GM23248 (cell line): ENCODE measurements around the gene CDHR3. TPM values are rescaled to one million over a fixed set of nuclear protein-coding genes. Genes with fewer than 3 reads are reported as not detected.

Source experiments
- DNase-seq: peaks from one replicate; pipeline ENCODE4 v3.0.0-alpha.2; 2015
- H2AFZ ChIP-seq: fragments of 200-600 bp; sonication (generic); 2 replicates; pipeline ENCODE4 v1.6.1; 2016; ENCODE audit warnings: antibody characterized with exemption
- H3F3A ChIP-seq: fragments of 200-600 bp; sonication (generic); 2 replicates; pipeline ENCODE4 v1.6.1; 2016; ENCODE audit warnings: mild to moderate bottlenecking, antibody characterized with exemption, mixed run types; ENCODE audit not compliant: insufficient read depth
- H3K27ac ChIP-seq: fragments of 200-600 bp; sonication (generic); 2 replicates; pipeline ENCODE4 v1.5.1; 2016; ENCODE audit warnings: mild to moderate bottlenecking
- H3K27me3 ChIP-seq: fragments of 200-600 bp; sonication (generic); replicated peaks from 2 replicates; pipeline ENCODE4 v1.6.1; 2016; ENCODE audit warnings: mild to moderate bottlenecking; ENCODE audit not compliant: insufficient read depth
- H3K36me3 ChIP-seq: fragments of 200-600 bp; sonication (generic); 2 replicates; pipeline ENCODE4 v1.6.1; 2016; ENCODE audit warnings: low read depth, mild to moderate bottlenecking
- H3K4me1 ChIP-seq: fragments of 200-600 bp; sonication (generic); 2 replicates; pipeline ENCODE4 v1.6.1; 2016; ENCODE audit warnings: mild to moderate bottlenecking; ENCODE audit not compliant: insufficient read depth
- H3K4me2 ChIP-seq: fragments of 200-600 bp; sonication (generic); one replicate; pipeline ENCODE4 v1.6.1; 2016; ENCODE audit warnings: mild to moderate bottlenecking; ENCODE audit not compliant: unreplicated experiment
- H3K4me3 ChIP-seq: fragments of 200-600 bp; sonication (generic); 2 replicates; pipeline ENCODE4 v1.5.1; 2016; ENCODE audit warnings: mild to moderate bottlenecking
- H3K79me2 ChIP-seq: fragments of 200-600 bp; sonication (generic); 2 replicates; pipeline ENCODE4 v1.6.1; 2016; ENCODE audit warnings: mild to moderate bottlenecking; ENCODE audit not compliant: insufficient read depth
- H3K9ac ChIP-seq: fragments of 200-600 bp; sonication (generic); 2 replicates; pipeline ENCODE4 v1.6.1; 2016; ENCODE audit warnings: mild to moderate bottlenecking
- H3K9me2 ChIP-seq: fragments of 200-600 bp; sonication (generic); 2 replicates; pipeline ENCODE4 v1.6.1; 2016; ENCODE audit warnings: mixed run types, mild to moderate bottlenecking, moderate library complexity; ENCODE audit not compliant: insufficient read depth
- H3K9me3 ChIP-seq: fragments of 200-600 bp; sonication (generic); one replicate; pipeline ENCODE4 v1.6.1; 2017; ENCODE audit warnings: low read depth
- H4K20me1 ChIP-seq: fragments of 200-600 bp; sonication (generic); 2 replicates; pipeline ENCODE4 v1.6.0; 2016; ENCODE audit not compliant: insufficient read depth
- EZH2 ChIP-seq: fragments of 200-600 bp; sonication (generic); IDR thresholded peaks from 2 replicates; pipeline ENCODE4 v1.6.1; 2018; ENCODE audit warnings: antibody characterized with exemption, mild to moderate bottlenecking; ENCODE audit not compliant: insufficient read depth, poor library complexity, severe bottlenecking
- EZH2phosphoT487 ChIP-seq: fragments of 200-600 bp; sonication (generic); IDR thresholded peaks from 2 replicates; pipeline ENCODE4 v1.6.1; 2018; ENCODE audit warnings: antibody characterized with exemption, moderate library complexity, mild to moderate bottlenecking, low read depth; ENCODE audit not compliant: insufficient read depth
- WGBS, 2 experiments: methylation state at CpG; one replicate each; pipeline ENCODE4 v1.1.6; 2015 to 2017; ENCODE audit warnings: low lambda C conversion rate in 2 of 2, low coverage in 1 of 2; ENCODE audit errors: missing lambda C conversion rate in 2 of 2; 5-methylcytosine and 5-hydroxymethylcytosine counted together
- in situ Hi-C: fragments of 300-500 bp; cut with MboI; formaldehyde crosslinking; loops from 2 replicates; pipeline ENCODE4 v1.15.0; 2020
- polyA plus RNA-seq: library from polyadenylated mRNA; unstranded; fragments of >200 nt; fragmentation: Nextera tagmentation; extraction: Ambion mirVana; gene quantifications from 2 replicates; pipeline ENCODE4 v1.2.1, GENCODE V29; 2016
- total RNA-seq: library from RNA; depleted of rRNA; stranded (reverse); fragments of >200 nt; shearing (Covaris generic); gene quantifications from 2 replicates; pipeline ENCODE4 v1.2.3, GENCODE V29; 2014

Gene CDHR3
- total and polyA plus RNA-seq, 2 experiments from 2014 or later, result 2.6 to 3.6 TPM

- no peak for DNase-seq
- Histone ChIP-seq H4K20me1 (no peaks in the 10 kb centered on the region), H3K4me1 (no peaks in the 10 kb centered on the region), H3K9me3 (no peaks in the 10 kb centered on the region), H3K9ac (no peak overlapping the region), H2AFZ (peak overlapping the region; percentile 73), H3K9me2 (no peaks in the 10 kb centered on the region), H3K36me3 (no peaks in the 10 kb centered on the region), H3K79me2 (no peaks in the 10 kb centered on the region), H3K27ac (no peak overlapping the region), H3F3A (no peaks in the 10 kb centered on the region), H3K4me3 (no peak overlapping the region), H3K27me3 (no peaks in the 10 kb centered on the region; the same call in 1 of the 2 replicates), H3K4me2 (no peak overlapping the region)
- WGBS, 2 experiments, result 56 to 57% methylated on average over 10 of the region's 10 CpGs
- TF ChIP-seq EZH2phosphoT487 (no peak), EZH2 (no peak)
- in situ Hi-C loops, result loop anchor here (5.0 kb wide), 1 partner anchor 95 kb away; no protein-coding TSS in a partner anchor
Observed at GRCh38 chr7:106057204-106057961, 94.3 kb downstream of the CDHR3 start.

GRCh38 chr7:106057962-106058927 lies 95.2 kb downstream of the CDHR3 start:
- H3K4me3 ChIP-seq, result no peak overlapping the region
- H3K9ac ChIP-seq, result no peak overlapping the region
- no peaks in the 10 kb centered on the region for H3K36me3 ChIP-seq
- in situ Hi-C loops, result loop anchor here (5.0 kb wide), 1 partner anchor 94 kb away; no protein-coding TSS in a partner anchor
- no peaks in the 10 kb centered on the region for H4K20me1 ChIP-seq
- H3K9me2 ChIP-seq, result no peaks in the 10 kb centered on the region
- no peak overlapping the region for H3K4me2 ChIP-seq
- no peaks in the 10 kb centered on the region for H3K79me2 ChIP-seq
- H2AFZ ChIP-seq, result no peak overlapping the region
- peak; percentile 30 for DNase-seq
- H3K27ac ChIP-seq, result no peak overlapping the region
- no peaks in the 10 kb centered on the region for H3K4me1 ChIP-seq
- no peaks in the 10 kb centered on the region; the same call in 1 of the 2 replicates for H3K27me3 ChIP-seq
- no peaks in the 10 kb centered on the region for H3K9me3 ChIP-seq
- no peak for TF ChIP-seq EZH2phosphoT487
- no peak for TF ChIP-seq EZH2
- 56 to 59% methylated on average over 19 of the region's 19 CpGs for WGBS, 2 experiments
- H3F3A ChIP-seq, result no peaks in the 10 kb centered on the region

DNA sequence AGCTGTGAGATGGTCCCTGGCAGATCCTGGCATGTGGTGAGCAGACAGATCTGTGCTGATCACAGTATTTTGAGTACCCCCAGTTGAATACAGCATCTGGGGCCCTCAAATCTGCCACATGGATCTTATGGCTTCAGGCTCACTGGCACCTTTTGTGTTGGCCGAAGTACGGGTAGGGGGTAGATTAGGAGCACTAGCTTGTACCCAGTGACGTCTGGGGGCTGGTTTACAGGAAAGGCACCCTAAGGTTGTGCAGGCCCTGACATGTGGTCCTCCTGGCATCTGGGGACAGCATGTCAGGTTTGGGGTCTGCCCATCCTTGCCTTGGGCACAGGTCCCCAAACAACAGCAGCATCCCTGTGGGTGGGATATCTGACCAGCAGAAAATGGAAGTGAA lies 95.9 kb downstream of the CDHR3 start:
- no peaks in the 10 kb centered on the region for H3K4me1 ChIP-seq
- H3K9me2 ChIP-seq, result no peaks in the 10 kb centered on the region
- no peaks in the 10 kb centered on the region for H3K9me3 ChIP-seq
- in situ Hi-C loops, result loop anchor here (5.0 kb wide), 1 partner anchor 93 kb away; no protein-coding TSS in a partner anchor
- H3K4me2 ChIP-seq, result no peak overlapping the region
- WGBS, 2 experiments, result 82 to 94% methylated on average over 3 of the region's 3 CpGs
- no peaks in the 10 kb centered on the region for H3K79me2 ChIP-seq
- DNase-seq, result no peak
- H2AFZ ChIP-seq, result no peak overlapping the region
- no peak overlapping the region for H3K9ac ChIP-seq
- H3K36me3 ChIP-seq, result no peaks in the 10 kb centered on the region
- no peaks in the 10 kb centered on the region for H4K20me1 ChIP-seq
- H3K27me3 ChIP-seq, result no peaks in the 10 kb centered on the region; the same call in 1 of the 2 replicates
- no peak overlapping the region for H3K27ac ChIP-seq
- TF ChIP-seq EZH2 (no peak), EZH2phosphoT487 (no peak)
- no peaks in the 10 kb centered on the region for H3F3A ChIP-seq
- H3K4me3 ChIP-seq, result no peak overlapping the region

GRCh38 chr7:106059556-106059955 lies 96.5 kb downstream of the CDHR3 start:
- no peaks in the 10 kb centered on the region for H3K27me3 ChIP-seq
- no peak overlapping the region for H2AFZ ChIP-seq
- WGBS, 2 experiments, result 70 to 83% methylated on average over 2 of the region's 2 CpGs
- H3K9me2 ChIP-seq, result no peaks in the 10 kb centered on the region
- H3K9me3 ChIP-seq, result no peaks in the 10 kb centered on the region
- H3K4me3 ChIP-seq, result no peak overlapping the region
- no peaks in the 10 kb centered on the region for H4K20me1 ChIP-seq
- H3K79me2 ChIP-seq, result no peaks in the 10 kb centered on the region
- no peak overlapping the region for H3K27ac ChIP-seq
- H3K4me1 ChIP-seq, result peaks cover 1% of the 10 kb centered on the region; the same call in 1 of the 2 replicates
- H3F3A ChIP-seq, result no peaks in the 10 kb centered on the region
- DNase-seq, result peak; percentile 31
- in situ Hi-C loops, result loop anchor here (5.0 kb wide), 1 partner anchor 93 kb away; no protein-coding TSS in a partner anchor
- no peak overlapping the region for H3K4me2 ChIP-seq
- TF ChIP-seq EZH2 (no peak), EZH2phosphoT487 (no peak)
- no peak overlapping the region for H3K9ac ChIP-seq
- no peaks in the 10 kb centered on the region for H3K36me3 ChIP-seq
